GM12864 (cell line): ENCODE data around the gene GFER.

ENCODE experiments used
- DNase-seq: peaks from one replicate; pipeline ENCODE4 v3.0.0-alpha.2; 2011; ENCODE audit warnings: low read depth
- H3K4me3 ChIP-seq: 2 replicates; pipeline ENCODE4 v1.5.1; 2011; ENCODE audit warnings: mild to moderate bottlenecking, low read depth, low read length, control low read depth
- CTCF ChIP-seq: IDR thresholded peaks from 2 replicates; pipeline ENCODE4 v1.5.1; 2011; ENCODE audit warnings: low read depth, mild to moderate bottlenecking, moderate library complexity, low read length, control low read depth, inconsistent platforms; ENCODE audit errors: missing control alignments

Gene GFER

GRCh38 chr16:1997494-1998359, 13.7 kb downstream of the GFER start:
- TF ChIP-seq CTCF, result no peak
- DNase-seq, result no peak
- no peak overlapping the region for H3K4me3 ChIP-seq

GRCh38 chr16:1998360-1998835, 14.4 kb downstream of the GFER start:
- no peak overlapping the region for H3K4me3 ChIP-seq

GRCh38 chr16:1998852-1999801, 15.1 kb downstream of the GFER start:
- no peak for TF ChIP-seq CTCF
- DNase-seq, result no peak

More at GRCh38 chr16:1998360-1998835, 14.4 kb downstream of the GFER start:
- no peak for DNase-seq
- no peak for TF ChIP-seq CTCF

GRCh38 chr16:1999866-2000514, 16.0 kb downstream of the GFER start:
- no peak for DNase-seq
- no peak overlapping the region for H3K4me3 ChIP-seq
- TF ChIP-seq CTCF, result no peak

More at GRCh38 chr16:1998852-1999801, 15.1 kb downstream of the GFER start:
- no peak overlapping the region for H3K4me3 ChIP-seq

- no peak for TF ChIP-seq CTCF
- H3K4me3 ChIP-seq, result no peak overlapping the region
- DNase-seq, result no peak
Observed at GRCh38 chr16:2001035-2001434, 17.0 kb downstream of the GFER start.
